ENCODE results near the gene STK17B. TPM values are rescaled to one million over a fixed set of nuclear protein-coding genes. Genes with fewer than 3 reads are reported as not detected.

Gene STK17B
- polyA plus RNA-seq, 1 donor (not counting 4 experiments of a cell fraction or from before 2014, with no cell fraction given) = 11.0 TPM

DNA sequence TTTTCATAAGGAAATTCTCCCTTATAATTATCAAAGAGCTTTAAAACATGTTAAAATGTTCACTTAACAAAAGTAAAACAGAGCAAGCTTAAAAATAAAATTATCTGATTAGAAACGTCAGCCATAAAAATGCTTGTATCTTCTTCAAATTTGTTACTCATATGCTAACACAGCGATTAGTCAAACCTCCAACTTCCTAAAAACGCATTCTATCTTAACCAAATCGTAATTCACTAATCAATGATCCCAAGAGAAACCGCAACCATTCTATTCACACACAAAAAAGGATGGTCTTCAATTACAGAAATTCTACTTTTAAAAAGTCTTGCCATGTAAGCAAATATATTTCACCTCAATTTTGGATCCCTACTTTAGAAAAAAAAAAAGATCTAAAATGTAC, 1.9 kb downstream of the STK17B start:
- Histone ChIP-seq H3K36me3 (ENCODE audit: control insufficient read depth in 2 of 2, extremely low read depth in 1 of 2, insufficient read depth in 2 of 2, low read length in 2 of 2) (no peaks in the 10 kb centered on the region), H4K20me1 (ENCODE audit: control insufficient read depth, extremely low read depth, insufficient read depth, low read length) (no peaks in the 10 kb centered on the region), H2AFZ (ENCODE audit: control insufficient read depth, low read length) (no peak overlapping the region), H3K27ac (ENCODE audit: control insufficient read depth, insufficient read depth, low read length) (peak overlapping the region; percentile 84), H3K9ac (ENCODE audit: control insufficient read depth, extremely low read depth, insufficient read depth, low read length) (peak overlapping the region; percentile 91), H3K4me1 (ENCODE audit: control insufficient read depth, extremely low read depth, insufficient read depth, low read length) (peaks cover 28% of the 10 kb centered on the region), H3K9me3 (ENCODE audit: control insufficient read depth, low read depth, low read length) (no peaks in the 10 kb centered on the region), H3K79me2 (ENCODE audit: control insufficient read depth, insufficient read depth, low read length) (peaks cover 65% of the 10 kb centered on the region), H3K27me3 (ENCODE audit: control insufficient read depth, extremely low read depth, insufficient read depth, low read length) (no peaks in the 10 kb centered on the region), H3K9me1 (ENCODE audit: control insufficient read depth, extremely low read depth, insufficient read depth, low read length) (no peaks in the 10 kb centered on the region), H3K4me2 (ENCODE audit: control insufficient read depth, extremely low read depth, insufficient read depth, low read depth, low read length) (peak overlapping the region; percentile 80), H3K4me3 (ENCODE audit: control insufficient read depth in 2 of 3, extremely low read depth in 1 of 3, insufficient read depth in 2 of 3, low read depth in 1 of 3, low read length in 3 of 3) (peak overlapping the region; percentile 61 to 94 (median 86))
- no peak for DNase-seq (ENCODE audit: low read depth, low spot score)
- dilution Hi-C loops (cut with MboI; ENCODE audit: extremely low pct_ligation_motif_present, low sequenced_read_pairs) = no loop called here
- FAIRE-seq = no peak
- no peak for TF ChIP-seq EZH2 (IDR thresholded peaks at IDR 0.05; ENCODE audit: low read length)
- TF ChIP-seq, protein P1, sequence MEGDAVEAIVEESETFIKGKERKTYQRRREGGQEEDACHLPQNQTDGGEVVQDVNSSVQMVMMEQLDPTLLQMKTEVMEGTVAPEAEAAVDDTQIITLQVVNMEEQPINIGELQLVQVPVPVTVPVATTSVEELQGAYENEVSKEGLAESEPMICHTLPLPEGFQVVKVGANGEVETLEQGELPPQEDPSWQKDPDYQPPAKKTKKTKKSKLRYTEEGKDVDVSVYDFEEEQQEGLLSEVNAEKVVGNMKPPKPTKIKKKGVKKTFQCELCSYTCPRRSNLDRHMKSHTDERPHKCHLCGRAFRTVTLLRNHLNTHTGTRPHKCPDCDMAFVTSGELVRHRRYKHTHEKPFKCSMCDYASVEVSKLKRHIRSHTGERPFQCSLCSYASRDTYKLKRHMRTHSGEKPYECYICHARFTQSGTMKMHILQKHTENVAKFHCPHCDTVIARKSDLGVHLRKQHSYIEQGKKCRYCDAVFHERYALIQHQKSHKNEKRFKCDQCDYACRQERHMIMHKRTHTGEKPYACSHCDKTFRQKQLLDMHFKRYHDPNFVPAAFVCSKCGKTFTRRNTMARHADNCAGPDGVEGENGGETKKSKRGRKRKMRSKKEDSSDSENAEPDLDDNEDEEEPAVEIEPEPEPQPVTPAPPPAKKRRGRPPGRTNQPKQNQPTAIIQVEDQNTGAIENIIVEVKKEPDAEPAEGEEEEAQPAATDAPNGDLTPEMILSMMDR (optimal IDR thresholded peaks at IDR 0.05 in 1 of 3, IDR thresholded peaks at IDR 0.05 in 1 of 3, conservative IDR thresholded peaks at IDR 0.05 in 1 of 3; ENCODE audit: extremely low read depth in 1 of 3, insufficient read depth in 2 of 3, low read length in 3 of 3) = no peak

DNA sequence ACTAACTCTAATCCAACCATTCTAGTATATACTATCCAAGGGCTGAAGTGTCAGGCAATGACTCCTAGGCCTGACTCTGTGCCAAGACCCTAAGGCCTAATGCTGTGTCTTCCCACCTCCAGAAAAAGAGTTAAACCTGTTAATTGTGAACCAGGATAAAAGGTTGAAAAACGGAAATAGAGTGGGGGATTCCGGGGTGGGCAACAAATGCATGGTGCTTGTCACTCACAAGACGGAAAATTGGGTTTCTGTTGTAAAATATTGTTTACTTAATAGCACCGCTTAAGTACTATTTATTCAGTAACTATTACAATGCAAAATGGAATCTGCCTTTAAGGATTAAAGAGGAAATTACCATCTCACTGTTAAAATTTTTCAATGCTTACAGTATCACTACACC, 3.2 kb downstream of the STK17B start:
- Histone ChIP-seq H3K36me3 (ENCODE audit: control insufficient read depth in 2 of 2, extremely low read depth in 1 of 2, insufficient read depth in 2 of 2, low read length in 2 of 2) (no peaks in the 10 kb centered on the region), H3K9me3 (ENCODE audit: control insufficient read depth, low read depth, low read length) (no peaks in the 10 kb centered on the region), H3K9me1 (ENCODE audit: control insufficient read depth, extremely low read depth, insufficient read depth, low read length) (no peaks in the 10 kb centered on the region), H3K27me3 (ENCODE audit: control insufficient read depth, extremely low read depth, insufficient read depth, low read length) (no peaks in the 10 kb centered on the region), H3K9ac (ENCODE audit: control insufficient read depth, extremely low read depth, insufficient read depth, low read length) (no peak overlapping the region), H2AFZ (ENCODE audit: control insufficient read depth, low read length) (no peak overlapping the region), H3K79me2 (ENCODE audit: control insufficient read depth, insufficient read depth, low read length) (peaks cover 77% of the 10 kb centered on the region), H4K20me1 (ENCODE audit: control insufficient read depth, extremely low read depth, insufficient read depth, low read length) (no peaks in the 10 kb centered on the region), H3K4me3 (ENCODE audit: control insufficient read depth in 2 of 3, extremely low read depth in 1 of 3, insufficient read depth in 2 of 3, low read depth in 1 of 3, low read length in 3 of 3) (peak overlapping the region in 1 of 3 experiments; percentile 47), H3K4me1 (ENCODE audit: control insufficient read depth, extremely low read depth, insufficient read depth, low read length) (peaks cover 28% of the 10 kb centered on the region), H3K4me2 (ENCODE audit: control insufficient read depth, extremely low read depth, insufficient read depth, low read depth, low read length) (peak overlapping the region; percentile 80), H3K27ac (ENCODE audit: control insufficient read depth, insufficient read depth, low read length) (peak overlapping the region; percentile 44)
- FAIRE-seq (peak; percentile 76), DNase-seq (ENCODE audit: low read depth, low spot score) (no peak)
- dilution Hi-C loops (cut with MboI; ENCODE audit: extremely low pct_ligation_motif_present, low sequenced_read_pairs) = no loop called here
- no peak for TF ChIP-seq EZH2 (IDR thresholded peaks at IDR 0.05; ENCODE audit: low read length)
- TF ChIP-seq, protein P1 (optimal IDR thresholded peaks at IDR 0.05 in 1 of 3, IDR thresholded peaks at IDR 0.05 in 1 of 3, conservative IDR thresholded peaks at IDR 0.05 in 1 of 3; ENCODE audit: extremely low read depth in 1 of 3, insufficient read depth in 2 of 3, low read length in 3 of 3) = no peak

All from keratinocyte (primary cell).